HG02973 (cell line): ENCODE measurements around the gene ATF1.
A peak's percentile ranks its signal among the peaks of the same experiment; 100 is the strongest.

Experiments
- ATAC-seq: cut with Tn5 transposase; IDR thresholded peaks from one replicate; pipeline ENCODE4 v1.9.1; 2021; ENCODE audit warnings: moderate library complexity; ENCODE audit not compliant: unreplicated experiment

ATF1 gene

DNA sequence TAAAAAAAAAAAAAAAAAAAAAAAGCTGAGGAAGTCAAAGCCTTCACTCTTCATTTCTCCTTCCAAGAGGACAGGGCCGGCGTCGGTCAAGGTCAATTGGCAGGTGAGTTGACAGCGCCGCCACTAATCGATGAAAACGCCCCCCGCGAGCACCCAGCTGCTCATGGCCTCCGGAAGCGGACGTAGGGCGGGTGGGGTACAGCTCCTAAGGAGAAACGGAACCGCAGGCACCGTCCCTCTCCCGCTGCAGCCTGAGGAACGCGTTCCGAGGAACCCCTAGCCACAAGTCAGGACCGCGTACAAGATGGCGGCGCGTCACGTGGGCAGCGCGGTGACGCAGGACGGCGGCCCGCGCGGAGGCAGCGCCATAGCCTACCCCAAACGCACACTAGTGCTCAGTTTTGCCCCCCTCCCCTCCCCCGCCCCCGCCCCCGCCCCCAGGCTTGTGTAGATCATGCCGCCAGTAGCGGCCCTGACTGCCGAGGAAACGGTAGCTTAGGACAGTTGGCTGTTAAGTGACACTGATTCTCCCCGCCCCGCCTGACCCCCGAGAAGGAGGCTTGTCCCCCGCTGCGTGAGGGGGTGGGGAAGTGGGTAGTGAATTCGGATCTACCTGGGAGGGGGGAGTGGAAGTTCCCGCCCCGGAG lies at the start of gene ATF1:
Gene ATF1, plus strand, starts transcription at position 463 of the 647 bp plus-strand sequence. CDS start 16,045 bp downstream, outside the sequence.
- ATAC-seq, result peak; percentile 73

DNA sequence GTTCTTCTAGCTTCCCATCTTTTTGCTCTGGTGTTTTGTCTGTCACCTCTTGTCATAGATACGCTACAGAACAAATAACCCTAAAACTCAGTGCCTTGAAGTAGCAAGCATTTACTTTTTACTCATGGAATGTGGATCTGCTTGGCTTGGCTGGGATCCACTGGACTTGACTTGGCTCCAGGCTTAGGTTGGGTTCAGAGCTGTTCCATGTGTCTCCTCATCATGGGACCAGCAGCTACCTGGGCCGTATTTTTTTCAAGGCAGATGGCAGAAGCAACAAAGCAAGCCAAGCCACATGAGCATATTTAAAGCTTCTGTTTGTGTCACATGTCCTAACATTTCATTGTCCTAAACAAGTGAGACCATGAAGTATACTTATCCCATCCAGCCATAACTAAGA lies 48.7 kb upstream of the ATF1 start:
- ATAC-seq, result no peak

DNA sequence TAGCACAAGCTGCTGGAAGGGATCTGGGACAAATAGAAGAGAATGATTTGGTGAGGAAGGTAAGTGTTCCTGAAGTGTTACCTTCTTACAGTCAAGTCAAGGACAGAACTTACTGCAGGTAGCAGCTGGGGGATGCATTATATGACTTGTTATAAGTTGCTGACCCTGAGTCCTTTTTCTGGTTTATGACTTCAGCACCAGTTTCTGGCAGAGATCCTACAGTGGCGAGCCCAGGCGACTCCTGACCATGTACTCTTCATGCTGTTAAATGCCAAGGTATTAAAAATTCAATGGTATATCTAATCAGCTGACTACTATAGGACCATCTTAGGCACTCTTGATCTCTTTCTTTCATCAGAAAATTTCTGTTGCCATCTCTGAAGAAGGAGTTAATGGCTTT lies 45.1 kb upstream of the ATF1 start:
- no peak for ATAC-seq

DNA sequence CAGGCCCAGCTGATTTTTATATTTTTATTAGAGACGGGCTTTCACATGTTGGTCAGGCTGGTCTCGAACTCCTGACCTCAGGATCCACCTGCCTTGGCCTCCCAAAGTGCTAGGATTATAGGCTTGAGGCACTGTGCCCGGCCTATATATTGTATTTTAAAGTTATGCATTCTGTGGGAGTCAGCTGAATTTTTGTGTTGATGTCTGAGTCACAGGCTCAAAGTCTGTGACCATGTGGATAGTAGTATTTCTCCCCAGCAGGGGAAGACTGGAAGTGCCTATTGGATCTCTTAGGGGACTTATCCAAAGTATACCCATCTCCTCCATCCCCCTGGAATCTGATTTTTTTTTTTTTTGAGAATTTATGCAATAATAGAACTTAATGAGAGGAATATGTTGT lies 43.8 kb upstream of the ATF1 start:
- ATAC-seq, result no peak

DNA sequence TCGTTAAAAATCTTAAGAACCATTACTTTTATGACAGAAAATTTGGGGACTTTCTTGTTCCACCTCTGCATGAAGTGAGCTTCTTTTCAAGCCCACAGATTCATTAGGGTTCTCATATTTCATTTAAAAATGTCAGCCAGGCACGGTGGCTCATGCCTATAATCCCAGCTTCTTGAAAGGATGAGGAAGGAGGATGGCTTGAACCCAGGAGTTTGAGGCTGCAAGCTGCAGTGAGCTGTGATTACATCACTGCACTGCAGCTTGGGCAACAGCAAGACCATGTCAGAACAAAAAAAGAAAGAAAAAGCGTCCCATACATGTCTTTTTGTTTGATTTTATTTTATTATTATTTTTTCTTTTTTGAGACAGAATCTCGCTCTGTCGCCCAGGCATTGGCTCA lies 43.4 kb upstream of the ATF1 start:
- no peak for ATAC-seq

DNA sequence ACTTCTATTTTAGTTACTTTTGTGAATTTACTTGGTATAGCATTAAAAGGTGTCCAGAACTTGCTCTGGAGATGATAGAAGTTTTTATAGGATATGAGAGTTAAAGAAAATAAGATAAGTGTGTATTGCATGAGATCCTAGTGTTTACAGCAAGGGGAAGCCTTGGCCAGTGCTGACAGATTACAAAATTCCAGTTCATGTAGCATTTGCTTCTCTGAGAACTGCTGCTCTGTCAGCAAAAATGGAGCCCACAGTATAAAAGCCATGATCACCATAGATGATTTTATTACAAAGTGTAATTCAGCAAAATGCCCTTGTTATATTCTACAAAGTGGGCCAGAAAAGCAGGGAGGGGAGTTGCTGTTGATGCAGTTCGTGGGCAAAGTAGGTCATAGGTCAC lies 40.0 kb upstream of the ATF1 start:
- ATAC-seq, result no peak

DNA sequence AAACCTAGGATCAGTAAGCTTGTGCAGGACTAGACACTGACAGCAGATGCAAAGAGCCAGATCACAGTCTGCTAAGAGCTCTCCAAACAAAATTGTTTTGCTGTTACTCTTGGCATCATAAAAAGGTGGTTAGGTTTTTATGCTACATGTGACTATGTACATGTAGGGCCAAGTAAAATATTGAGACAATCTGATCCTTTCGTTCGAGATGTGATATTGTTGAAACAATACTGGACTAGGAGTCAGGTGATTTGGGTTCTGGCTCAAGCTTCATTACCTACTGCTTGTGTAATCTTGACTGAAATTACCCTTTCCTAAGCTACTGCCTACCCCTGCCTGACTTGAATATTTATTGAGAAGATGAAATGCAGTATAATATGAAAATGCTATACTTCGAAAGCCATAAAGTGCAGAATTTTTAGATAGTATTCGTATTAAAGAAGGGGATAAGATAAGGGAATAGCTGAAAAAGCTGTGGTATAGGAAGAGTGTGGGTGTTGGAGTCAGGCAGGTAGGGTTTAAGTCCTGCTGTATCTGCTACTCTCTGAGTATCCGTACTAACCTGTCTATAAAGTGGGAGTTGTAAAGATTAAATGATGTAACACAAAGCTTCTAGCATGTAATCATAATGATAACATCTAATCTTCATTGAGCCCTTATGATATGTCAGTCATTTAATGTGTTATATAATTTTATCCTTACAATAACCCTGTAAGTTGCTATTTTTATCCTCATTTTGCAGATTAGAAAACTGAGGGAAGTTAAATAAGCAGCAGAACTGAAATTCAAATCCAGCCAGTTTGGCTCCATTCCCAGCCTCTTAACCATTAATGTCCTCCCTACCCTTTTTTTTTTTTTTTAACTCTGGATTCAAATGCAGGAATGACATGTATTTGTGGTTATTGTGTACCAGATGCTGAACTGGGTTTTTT lies 38.6 kb upstream of the ATF1 start:
- no peak for ATAC-seq

DNA sequence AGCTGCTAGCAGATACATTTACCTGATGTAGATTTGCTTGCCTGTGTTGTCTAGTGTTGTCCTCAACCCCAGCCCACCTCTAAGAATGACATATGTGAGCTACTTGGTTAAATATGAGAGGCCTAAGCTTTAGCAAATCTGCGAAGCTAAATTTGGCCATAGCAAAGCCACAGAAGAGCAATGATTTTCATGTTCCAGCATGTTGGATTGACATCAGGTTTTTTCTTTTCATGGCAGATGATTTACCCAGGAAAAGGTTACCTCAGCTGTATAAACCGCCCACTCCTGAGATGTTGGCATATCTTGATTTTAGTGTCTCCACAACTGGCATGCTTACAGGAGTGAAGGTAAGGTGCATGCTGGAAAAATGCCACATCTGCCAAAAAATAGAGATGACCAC lies 36.4 kb upstream of the ATF1 start:
- ATAC-seq, result no peak

DNA sequence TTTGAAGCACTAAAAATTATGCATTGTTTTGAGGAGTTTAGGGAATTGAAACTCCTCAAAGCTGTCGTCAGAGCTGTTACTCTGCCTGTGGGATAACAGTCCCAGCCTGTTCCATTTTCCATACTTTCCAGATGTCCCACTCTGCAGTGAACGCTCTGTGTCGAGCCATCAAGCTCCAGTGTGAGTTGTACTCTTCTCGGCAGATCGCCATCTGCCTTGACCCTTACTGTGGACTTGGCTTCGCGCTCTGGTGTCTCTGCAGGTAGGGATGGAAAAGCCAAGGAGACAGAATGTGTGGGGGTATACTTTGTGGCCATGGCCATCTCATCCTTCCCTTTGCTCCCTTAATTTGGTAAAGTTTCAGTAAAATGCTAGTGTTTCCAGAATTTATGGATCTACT lies 35.5 kb upstream of the ATF1 start:
- no peak for ATAC-seq

DNA sequence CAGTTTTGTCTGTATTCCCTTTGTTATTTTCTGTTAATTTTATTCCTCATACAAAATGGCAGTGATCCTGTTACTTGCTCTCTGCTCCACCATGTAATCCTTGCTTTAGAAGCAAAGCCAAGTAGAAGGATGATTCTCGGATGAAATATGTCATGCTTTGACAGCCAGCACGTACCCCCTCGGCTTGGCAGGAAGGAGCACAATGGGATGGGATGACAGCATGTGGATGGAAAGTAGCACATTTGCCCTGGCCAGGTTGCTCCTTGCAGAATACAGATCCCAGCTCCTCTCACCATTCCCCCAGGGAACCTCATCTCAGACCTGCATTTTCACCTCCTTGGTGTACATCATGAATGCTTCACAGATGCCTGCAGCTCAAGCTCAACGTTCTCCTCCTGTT lies 35.1 kb upstream of the ATF1 start:
- ATAC-seq, result no peak

DNA sequence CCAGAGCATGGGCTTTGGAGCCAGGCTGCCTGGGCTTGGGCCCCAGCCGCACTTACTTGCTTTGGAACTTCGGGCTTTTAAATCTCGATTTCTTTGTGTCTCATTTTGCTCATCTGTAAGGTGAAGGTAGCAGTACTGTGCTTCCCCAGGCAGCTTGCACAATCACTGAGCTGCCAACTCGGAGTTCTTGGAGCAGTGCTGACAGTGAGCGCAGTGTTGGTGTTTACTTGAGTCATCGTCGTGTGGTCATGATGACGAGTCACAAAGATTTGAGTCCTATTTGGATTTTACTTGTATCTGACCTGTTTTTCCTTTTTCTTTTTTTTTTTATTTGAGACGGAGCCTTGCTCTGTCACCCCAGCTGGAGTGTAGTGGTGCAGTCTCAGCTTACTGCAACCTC lies 31.3 kb upstream of the ATF1 start:
- no peak for ATAC-seq

DNA sequence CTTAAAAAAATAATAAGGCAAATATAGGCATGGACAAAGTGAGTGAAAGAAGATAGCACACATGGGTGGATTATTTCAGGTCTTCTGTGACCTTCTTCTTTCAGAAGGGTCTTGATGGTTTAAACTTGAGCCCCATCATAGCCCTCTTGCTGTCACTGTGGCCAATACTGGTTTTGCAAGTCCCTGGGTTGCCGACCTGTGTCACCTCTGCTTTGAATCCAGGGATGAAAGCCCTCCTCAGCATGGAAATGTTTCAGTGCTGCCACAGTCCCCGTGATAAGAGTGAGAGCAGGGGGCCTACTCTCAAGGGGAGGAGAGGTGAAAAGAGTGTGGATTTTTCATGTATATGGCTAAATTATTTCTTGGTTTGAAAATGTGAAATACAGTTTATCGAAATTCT lies 30.2 kb upstream of the ATF1 start:
- ATAC-seq, result no peak

DNA sequence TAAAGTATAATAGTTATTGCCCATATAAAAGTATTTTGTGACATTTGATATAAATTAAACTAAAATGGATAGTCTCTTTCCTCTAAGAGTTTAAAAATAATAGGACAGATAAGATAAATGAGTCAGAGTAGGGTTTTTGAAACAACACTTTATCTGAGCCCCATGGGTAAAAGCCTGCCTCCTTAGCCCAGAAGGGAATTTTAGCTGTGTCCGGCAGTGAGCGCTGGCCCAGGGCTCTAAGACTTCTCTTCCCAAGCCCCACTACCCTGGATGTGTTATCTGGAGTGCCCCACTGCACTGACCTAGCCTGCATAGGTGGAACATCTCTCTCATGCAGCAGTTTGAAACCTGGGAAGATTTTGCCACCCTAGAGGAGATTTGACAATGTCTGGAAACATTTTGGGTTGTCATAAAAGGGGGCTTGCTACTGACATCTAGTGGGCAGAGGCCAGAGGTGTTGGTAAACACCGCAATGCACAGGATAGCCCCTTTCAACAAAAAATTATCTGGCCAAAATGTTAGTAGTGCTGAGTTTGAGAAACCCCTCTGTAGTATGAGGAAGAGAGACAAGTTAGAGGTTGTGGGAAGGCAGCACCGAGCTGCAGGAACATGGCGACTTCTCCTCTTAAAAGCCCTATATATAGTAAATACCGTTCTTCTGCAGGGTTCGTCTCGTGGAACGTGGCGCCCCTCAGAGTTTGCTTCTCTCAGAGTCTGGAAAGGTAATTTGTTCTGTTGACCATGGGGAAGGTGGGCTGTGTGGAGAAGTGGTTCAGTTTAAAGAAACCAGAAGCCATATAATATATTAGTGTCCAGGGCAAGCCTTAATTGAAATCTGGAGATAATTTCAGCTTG lies 29.3 kb upstream of the ATF1 start:
- ATAC-seq, result no peak

DNA sequence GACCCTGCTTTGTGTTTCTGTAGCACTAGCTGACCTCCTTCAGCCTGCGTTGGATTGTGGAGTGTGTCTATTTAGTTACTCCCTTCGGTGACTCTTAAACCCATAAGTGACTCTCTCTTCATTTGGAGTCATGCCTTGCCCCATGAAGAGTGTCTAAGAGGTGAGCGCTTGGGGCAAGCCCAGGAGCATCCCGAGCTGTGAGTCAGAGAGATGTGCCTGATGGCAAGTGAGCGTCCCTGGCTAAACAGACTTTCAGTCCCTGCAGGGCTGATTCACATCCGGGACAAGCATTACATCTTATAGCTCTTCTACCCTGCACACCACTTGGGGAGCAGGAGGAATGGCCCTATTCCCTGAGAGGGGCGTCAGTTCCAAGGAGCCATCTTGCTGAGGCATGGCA lies 24.3 kb upstream of the ATF1 start:
- ATAC-seq, result no peak

DNA sequence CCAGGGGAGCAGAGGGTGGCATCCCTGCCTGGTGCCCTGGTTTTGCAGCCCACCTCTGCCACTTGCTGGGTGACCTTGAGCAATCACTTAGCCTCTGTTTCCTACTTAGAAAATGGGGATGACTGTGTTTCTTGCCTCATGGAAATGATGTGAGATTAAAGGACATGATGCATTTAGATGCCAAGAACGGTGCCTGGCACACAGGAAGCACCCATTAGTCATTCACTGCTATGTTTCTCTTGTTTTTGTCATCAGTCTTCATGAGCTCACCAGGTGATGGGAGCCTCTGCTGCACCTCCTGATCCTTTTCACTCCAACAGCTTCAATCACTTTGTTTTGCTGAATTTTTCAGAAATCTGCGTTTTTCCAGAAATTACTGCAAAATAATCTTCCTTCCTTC lies 23.6 kb upstream of the ATF1 start:
- no peak for ATAC-seq

DNA sequence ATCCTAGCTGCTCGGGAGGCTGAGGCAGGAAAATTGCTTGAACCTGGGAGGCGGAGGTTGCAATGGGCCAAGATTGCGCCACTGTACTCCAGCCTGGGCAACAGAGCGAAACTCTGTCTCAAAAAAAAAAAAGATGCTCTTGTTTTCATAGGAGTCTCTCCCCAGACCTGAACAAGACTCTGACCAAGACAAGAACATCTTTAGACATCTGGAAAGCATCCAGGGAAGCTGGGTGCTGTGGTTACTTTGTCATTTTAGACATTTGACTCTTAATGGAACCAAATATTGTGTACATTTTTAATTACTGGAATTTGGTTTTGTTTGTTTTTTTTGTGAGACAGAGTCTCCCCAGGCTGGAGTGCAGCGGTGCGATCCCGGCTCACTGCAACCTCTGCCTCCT lies 21.1 kb upstream of the ATF1 start:
- ATAC-seq, result no peak

DNA sequence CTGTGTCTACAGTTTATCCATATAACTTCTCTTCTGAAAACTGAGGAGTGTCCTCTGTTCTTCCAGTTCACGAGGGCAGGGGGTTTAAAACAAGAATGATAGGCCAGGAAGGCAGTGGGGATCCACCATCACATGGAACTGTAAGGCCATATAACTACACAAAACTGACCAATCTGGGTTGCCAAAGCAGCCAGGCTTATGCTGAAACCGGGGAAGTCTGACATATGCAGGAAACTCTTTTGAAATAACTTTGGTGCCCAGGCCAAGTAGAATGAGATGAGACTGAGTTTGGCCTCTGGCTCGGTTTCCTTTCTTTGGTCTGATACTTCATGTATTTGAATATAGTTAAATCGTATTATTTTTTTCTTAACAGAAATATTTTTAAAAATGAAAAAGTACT lies 18.0 kb upstream of the ATF1 start:
- no peak for ATAC-seq

DNA sequence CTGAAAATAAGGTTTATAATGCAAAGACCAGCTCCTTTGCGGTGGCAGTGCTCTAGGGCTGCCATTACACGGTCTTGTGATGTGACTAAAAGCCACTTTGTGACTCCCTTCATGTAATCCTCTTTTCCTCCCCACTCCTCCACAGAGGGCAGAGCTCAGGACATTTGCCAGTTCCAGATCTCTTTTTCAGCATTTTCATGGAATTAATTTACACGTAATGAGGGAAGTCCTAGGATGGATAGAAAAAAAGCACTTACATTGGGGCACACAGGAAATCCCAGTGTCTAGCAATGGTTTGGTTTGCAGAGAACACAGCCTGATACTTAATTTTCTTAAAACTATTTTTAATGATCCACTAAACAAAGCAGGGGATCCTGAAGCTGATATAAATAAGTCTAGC lies 17.5 kb upstream of the ATF1 start:
- no peak for ATAC-seq

DNA sequence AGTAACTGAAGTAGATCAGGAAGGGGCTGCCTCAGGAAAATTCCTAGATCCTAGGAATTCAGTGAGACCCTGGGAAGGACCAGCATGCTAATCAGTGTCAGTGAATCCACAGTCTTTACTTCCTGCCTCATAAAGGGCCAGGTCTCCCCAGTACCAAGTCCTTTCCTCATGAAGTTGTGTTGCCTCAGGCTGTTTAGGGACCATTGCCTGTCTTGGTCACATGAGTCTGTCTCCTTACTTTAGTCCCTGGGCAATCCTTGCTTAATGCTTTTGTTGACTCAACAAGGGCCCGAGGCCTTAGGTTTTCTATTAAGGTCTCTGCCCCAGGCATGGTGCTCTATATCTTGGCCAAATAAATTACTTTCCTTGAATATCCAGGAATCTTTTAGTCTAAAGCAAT lies 16.1 kb upstream of the ATF1 start:
- no peak for ATAC-seq

DNA sequence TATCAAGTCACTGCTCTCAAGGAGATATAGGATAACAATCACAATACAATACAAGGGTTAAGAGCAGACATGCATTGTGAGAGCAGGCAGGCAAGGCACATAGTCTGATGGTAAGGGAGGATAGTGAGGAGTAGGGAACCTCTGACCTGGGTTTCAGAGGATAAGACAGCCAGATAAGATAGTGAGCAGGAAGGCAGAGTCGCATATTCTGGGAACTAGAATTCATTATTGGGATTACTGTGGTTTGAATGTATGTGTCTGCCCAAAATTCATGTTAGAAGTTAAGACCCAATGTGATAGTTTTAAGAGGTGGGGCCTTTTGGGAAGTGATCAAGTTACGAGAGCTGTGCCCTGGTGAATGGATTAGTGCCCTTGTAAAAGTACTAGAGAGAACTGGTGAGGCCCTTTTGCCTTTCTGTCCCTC lies 14.4 kb upstream of the ATF1 start:
- no peak for ATAC-seq

DNA sequence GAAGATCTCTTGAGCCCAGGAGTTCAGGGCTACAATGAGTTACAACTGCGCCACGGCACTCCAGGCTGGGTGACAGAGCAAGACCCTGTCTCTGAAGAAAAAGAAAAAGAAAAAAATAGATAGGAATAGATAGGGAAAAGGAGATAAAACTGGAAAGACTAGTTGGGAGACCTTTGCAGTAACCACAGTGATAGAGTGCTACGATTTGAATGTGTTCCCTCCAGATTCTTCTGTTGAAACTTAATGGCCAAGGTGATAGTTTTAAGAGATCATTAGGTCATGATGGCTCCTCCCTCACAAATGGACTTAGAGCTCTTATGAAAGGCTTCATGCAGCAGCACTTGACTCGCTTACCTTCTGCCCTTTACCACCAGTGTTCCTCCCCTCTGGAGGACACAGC lies 13.5 kb upstream of the ATF1 start:
- ATAC-seq, result no peak
